Vagina (tissue), 2 donors: Measurements from ENCODE around the gene GLT6D1.

Experiments
- POLR2A ChIP-seq, 2 donors: fragments of 450-650 bp; IDR thresholded peaks; one replicate each; pipeline ENCODE4 v1.6.1; 2017; ENCODE audit warnings: antibody characterized with exemption in 2 of 2, mild to moderate bottlenecking in 2 of 2, moderate library complexity in 2 of 2
- POLR2AphosphoS5 ChIP-seq, 2 donors: sonication (generic); formaldehyde crosslinking; IDR thresholded peaks; one replicate each; pipeline ENCODE4 v1.9.0; 2017; ENCODE audit warnings: antibody characterized with exemption in 2 of 2, mild to moderate bottlenecking in 2 of 2, low read depth in 1 of 2; ENCODE audit not compliant: insufficient read depth in 1 of 2
- TF ChIP-seq, protein P1 (sequence below), 3 experiments: fragments of 450-650 bp in 2 of 3; fragments of 200-600 bp in 1 of 3; sonication (generic) in 1 of 3; IDR thresholded peaks; one replicate each; pipeline ENCODE4 v1.5.1; 2017 to 2019; ENCODE audit warnings: antibody characterized with exemption in 3 of 3, mild to moderate bottlenecking in 2 of 3, moderate library complexity in 2 of 3

DNA sequence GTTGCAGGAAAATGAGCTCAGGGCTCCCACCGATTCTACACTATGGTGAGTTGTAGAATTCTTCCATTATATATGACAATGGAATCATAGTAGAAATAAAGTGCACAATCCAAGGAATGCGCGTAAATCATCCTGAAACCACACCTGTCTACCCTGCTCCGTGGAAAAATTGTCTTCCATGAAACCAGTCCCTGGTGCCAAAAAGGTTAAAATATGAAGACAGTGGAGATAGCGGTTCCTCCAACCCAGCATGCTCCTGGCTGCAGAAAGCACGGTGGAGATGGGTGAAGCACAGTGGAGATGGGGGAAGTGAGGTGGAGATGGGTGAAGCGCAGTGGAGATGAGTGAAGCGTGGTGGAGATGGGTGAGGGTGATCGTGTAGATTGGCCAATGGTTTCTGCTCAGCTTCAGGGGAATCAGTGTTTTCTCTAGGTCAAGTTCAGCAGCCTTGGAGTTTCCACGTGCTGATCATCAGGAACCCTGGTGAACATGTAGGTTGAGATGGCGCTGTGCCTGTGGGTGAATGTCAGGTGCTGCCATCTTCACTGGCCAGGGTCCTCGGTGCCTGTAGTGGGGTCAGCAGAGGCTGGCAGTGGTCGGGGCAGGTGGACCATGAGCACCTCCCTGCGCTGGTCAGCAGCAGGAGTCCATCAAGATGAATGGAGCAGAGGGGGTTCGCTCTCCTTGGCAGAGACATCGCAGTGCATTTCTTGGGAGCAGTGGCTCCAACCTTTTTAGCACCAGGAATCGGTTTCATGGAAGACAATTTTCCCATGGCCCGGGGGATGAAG is 57.5 kb downstream of the GLT6D1 start:
- no peak for TF ChIP-seq POLR2A (IDR thresholded peaks at IDR 0.05)
- TF ChIP-seq, protein P1, sequence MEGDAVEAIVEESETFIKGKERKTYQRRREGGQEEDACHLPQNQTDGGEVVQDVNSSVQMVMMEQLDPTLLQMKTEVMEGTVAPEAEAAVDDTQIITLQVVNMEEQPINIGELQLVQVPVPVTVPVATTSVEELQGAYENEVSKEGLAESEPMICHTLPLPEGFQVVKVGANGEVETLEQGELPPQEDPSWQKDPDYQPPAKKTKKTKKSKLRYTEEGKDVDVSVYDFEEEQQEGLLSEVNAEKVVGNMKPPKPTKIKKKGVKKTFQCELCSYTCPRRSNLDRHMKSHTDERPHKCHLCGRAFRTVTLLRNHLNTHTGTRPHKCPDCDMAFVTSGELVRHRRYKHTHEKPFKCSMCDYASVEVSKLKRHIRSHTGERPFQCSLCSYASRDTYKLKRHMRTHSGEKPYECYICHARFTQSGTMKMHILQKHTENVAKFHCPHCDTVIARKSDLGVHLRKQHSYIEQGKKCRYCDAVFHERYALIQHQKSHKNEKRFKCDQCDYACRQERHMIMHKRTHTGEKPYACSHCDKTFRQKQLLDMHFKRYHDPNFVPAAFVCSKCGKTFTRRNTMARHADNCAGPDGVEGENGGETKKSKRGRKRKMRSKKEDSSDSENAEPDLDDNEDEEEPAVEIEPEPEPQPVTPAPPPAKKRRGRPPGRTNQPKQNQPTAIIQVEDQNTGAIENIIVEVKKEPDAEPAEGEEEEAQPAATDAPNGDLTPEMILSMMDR (IDR thresholded peaks at IDR 0.05), result no peak
- TF ChIP-seq POLR2AphosphoS5 (IDR thresholded peaks at IDR 0.05; ENCODE audit: insufficient read depth in 1 of 2, low read depth in 1 of 2), result no peak
